ENCODE results near the gene TLE6. TPM values are rescaled to one million over a fixed set of nuclear protein-coding genes. Genes with fewer than 3 reads are reported as not detected.
"Not testable (repeated sequence)": the region's sequence is repeated elsewhere in the genome, so short reads cannot be mapped to it uniquely, and the experiment has no call there.

TLE6 gene
- total RNA-seq, 2 donors from 2014 or later: 0.33 TPM; not detected in 1

DNA sequence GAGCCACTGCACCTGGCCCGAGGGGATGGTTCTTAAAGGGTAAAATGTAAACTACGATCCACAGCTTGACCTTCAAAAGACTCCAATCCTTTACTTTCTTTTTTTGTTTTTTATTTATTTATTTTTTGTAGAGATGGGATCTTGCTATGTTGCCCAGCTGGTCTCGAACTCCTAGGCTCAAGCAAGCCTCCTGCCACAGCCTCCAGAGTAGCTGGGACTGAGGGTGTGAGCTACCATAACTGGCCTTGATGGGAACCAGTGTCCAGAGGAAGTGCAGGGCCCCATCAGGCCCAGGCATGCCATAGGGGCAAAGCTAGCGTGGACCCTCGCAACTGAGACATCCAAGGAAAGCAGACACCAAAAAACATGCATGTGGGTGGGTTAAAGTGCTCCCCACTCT, 14.2 kb upstream of the TLE6 start:
- H3K4me3 ChIP-seq: no peak overlapping the region
- intact Hi-C loops (cut with DNase I): loop anchor here (5.0 to 10.0 kb wide), 2 partner anchors 72 to 144 kb away; no protein-coding TSS in a partner anchor
- no peak for DNase-seq
- H3K27ac ChIP-seq: no peak overlapping the region
- no peaks in the 10 kb centered on the region for H3K27me3 ChIP-seq
- no peak for TF ChIP-seq CTCF (IDR thresholded peaks at IDR 0.05)
- no peak for TF ChIP-seq POLR2A (IDR thresholded peaks at IDR 0.05)
- no peaks in the 10 kb centered on the region for H3K36me3 ChIP-seq (replicated peaks in 1 of 2; ENCODE audit: insufficient read depth in 1 of 2, low read depth in 2 of 2)
- 77 to 78% methylated on average over 5 of the region's 5 CpGs for whole genome bisulfite sequencing, 2 donors
- no peaks in the 10 kb centered on the region for H3K9me3 ChIP-seq
- H3K4me1 ChIP-seq: peaks cover 8% of the 10 kb centered on the region
- ATAC-seq: no peak

GRCh38 chr19:2963631-2964030, 13.7 kb upstream of the TLE6 start:
- not testable (repeated sequence) for H3K36me3 ChIP-seq (replicated peaks in 1 of 2; ENCODE audit: insufficient read depth in 1 of 2, low read depth in 2 of 2); H3K9me3 ChIP-seq; H3K27me3 ChIP-seq; H3K27ac ChIP-seq; DNase-seq; ATAC-seq; H3K4me3 ChIP-seq
- H3K4me1 ChIP-seq: peaks cover 14% of the 10 kb centered on the region
- intact Hi-C loops (cut with DNase I): loop anchor here (5.0 to 10.0 kb wide), 2 partner anchors 71 to 144 kb away; no protein-coding TSS in a partner anchor
- 67 to 71% methylated on average over 10 to 12 of the region's 12 CpGs for WGBS, 2 donors

- DNase-seq: no peak
- Histone ChIP-seq H3K27ac (no peak overlapping the region), H3K4me1 (peaks cover 26% of the 10 kb centered on the region), H3K9me3 (no peaks in the 10 kb centered on the region), H3K36me3 (replicated peaks in 1 of 2; ENCODE audit: insufficient read depth in 1 of 2, low read depth in 2 of 2) (no peaks in the 10 kb centered on the region), H3K4me3 (no peak overlapping the region), H3K27me3 (no peaks in the 10 kb centered on the region)
- WGBS, 2 donors: 90 to 92% methylated on average over 5 of the region's 5 CpGs
- TF ChIP-seq CTCF (IDR thresholded peaks at IDR 0.05) (no peak), POLR2A (IDR thresholded peaks at IDR 0.05) (no peak)
- no peak for ATAC-seq
- intact Hi-C loops (cut with DNase I): loop anchor here (5.0 to 10.0 kb wide), 2 partner anchors 70 to 142 kb away; no protein-coding TSS in a partner anchor
These were observed 12.5 kb upstream of the TLE6 start for GRCh38 chr19:2964874-2965273.

DNA sequence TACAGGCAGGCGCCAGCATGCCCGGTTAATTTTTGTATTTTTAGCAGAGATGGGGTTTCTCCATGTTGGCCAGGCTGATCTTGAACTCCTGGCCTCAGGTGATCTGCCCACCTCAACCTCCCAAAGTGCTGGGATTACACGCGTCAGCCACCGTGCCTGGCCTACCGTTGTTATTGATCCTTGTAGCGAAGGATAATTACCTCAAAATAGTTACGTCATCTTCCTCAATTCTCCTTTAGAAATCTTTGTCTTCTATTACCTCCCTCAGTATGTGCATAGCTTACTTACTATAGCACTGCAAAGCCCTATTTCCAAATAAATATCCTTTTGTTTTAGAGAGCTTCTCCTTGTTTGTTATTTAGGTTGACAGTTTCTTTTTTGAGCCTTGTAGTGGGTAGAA, 9.4 kb upstream of the TLE6 start:
- intact Hi-C loops (cut with DNase I): loop anchor here (10.0 kb wide), 1 partner anchor 67 kb away; no protein-coding TSS in a partner anchor
- Histone ChIP-seq H3K4me3 (no peak overlapping the region), H3K4me1 (peaks cover 26% of the 10 kb centered on the region), H3K9me3 (no peaks in the 10 kb centered on the region), H3K27ac (peak overlapping the region in 1 of 4 donors; percentile 86), H3K36me3 (replicated peaks in 1 of 2; ENCODE audit: insufficient read depth in 1 of 2, low read depth in 2 of 2) (no peaks in the 10 kb centered on the region), H3K27me3 (no peaks in the 10 kb centered on the region)
- TF ChIP-seq CTCF (IDR thresholded peaks at IDR 0.05): no peak
- TF ChIP-seq POLR2A (IDR thresholded peaks at IDR 0.05): no peak
- ATAC-seq: no peak
- 78 to 81% methylated on average over 8 of the region's 8 CpGs for WGBS, 2 donors
- DNase-seq: no peak

DNA sequence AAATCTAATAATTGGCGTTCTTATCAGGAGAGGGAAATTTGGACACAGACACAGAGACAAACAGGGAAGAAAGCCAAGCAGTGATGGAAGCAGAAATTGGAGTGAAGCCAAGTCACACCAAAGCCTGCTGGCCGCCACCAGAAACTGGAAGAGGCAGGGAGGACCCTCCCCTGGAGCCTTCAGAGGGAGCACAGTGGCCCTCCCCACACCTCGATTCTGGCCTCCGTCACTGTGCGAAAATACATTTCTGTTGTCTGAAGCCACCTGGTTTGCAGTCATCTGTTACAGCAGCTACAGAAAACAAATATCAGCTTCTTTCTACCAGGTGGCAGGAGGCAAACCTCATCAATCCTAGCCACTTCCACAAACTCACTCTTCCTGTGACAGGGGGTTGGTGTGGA, 8.3 kb upstream of the TLE6 start:
- no peaks in the 10 kb centered on the region for H3K9me3 ChIP-seq
- peaks cover 26% of the 10 kb centered on the region for H3K4me1 ChIP-seq
- no peaks in the 10 kb centered on the region for H3K27me3 ChIP-seq
- no peak overlapping the region for H3K4me3 ChIP-seq
- H3K36me3 ChIP-seq (replicated peaks in 1 of 2; ENCODE audit: insufficient read depth in 1 of 2, low read depth in 2 of 2): no peaks in the 10 kb centered on the region
- WGBS, 2 donors: 0 to 6% methylated on average over 4 to 5 of the region's 5 CpGs
- ATAC-seq (peak; percentile 86), DNase-seq (peak; percentile 77 to 88 (median 86))
- H3K27ac ChIP-seq: peak overlapping the region; percentile 60 to 86 (median 80)
- intact Hi-C loops (cut with DNase I): loop anchor here (10.0 kb wide), 1 partner anchor 66 kb away; no protein-coding TSS in a partner anchor
- peak in 2 of 3 donors; percentile 34 to 36 for TF ChIP-seq POLR2A (IDR thresholded peaks at IDR 0.05)
- no peak for TF ChIP-seq CTCF (IDR thresholded peaks at IDR 0.05)

Data from body of pancreas (tissue), 4 donors.